K562 (cell line): ENCODE data around the gene SDK1. TPM values are rescaled to one million over a fixed set of nuclear protein-coding genes. Genes with fewer than 3 reads are reported as not detected.

Experiments
- ATAC-seq: fragments of 200-7000 bp; cut with Tn5 transposase; 3 replicates; pipeline ENCODE4 v1.9.1; 2020; ENCODE audit warnings: moderate library complexity
- BruUV-seq: library from RNA; stranded (reverse); fragments of 400-500 nt; replicated peaks from 2 replicates; lab custom pipeline; 2021; lab: Mats Ljungman, UMichigan
- CTCF ChIA-PET: fragments of 300-600 bp; formaldehyde crosslinking; extraction: SDS; loops from one replicate; lab custom pipeline; 2021; ENCODE audit warnings: low intra/inter-chr PET ratio; lab: Yijun Ruan, JAX
- POLR2A ChIA-PET: fragments of 300-600, 350-650 bp; sonication (Branson Sonifier 250); formaldehyde crosslinking; extraction: SDS; loops from one replicate; lab custom pipeline; 2021; ENCODE audit warnings: antibody characterized with exemption, inconsistent platforms; lab: Yijun Ruan, JAX
- DNase-seq, 4 experiments: peaks; one replicate each; pipeline versions ENCODE4 v3.0.0 to v3.0.0-alpha.2; 2011 to 2018; ENCODE audit warnings: low spot score in 3 of 4, mixed read lengths in 3 of 4; ENCODE audit errors: extremely low read depth in 1 of 4
- FAIRE-seq: peaks from 2 replicates; lab custom pipeline; 2011; peaks lifted over from hg19 to GRCh38; lab: Jason Lieb, UNC
- H2AFZ ChIP-seq: 2 replicates; pipeline ENCODE4 v1.6.0; 2011; ENCODE audit warnings: low read depth, low read length, control low read depth, inconsistent platforms
- H3K27ac ChIP-seq: fragments of 200-600 bp; 3 replicates; pipeline ENCODE4 v1.8.0; 2011; ENCODE audit warnings: low read depth, mild to moderate bottlenecking, control low read depth, inconsistent platforms, low read length, moderate library complexity, mixed read lengths; ENCODE audit errors: extremely low read depth
- H3K27me3 ChIP-seq, 2 experiments: fragments of 300-600 bp in 1 of 2; 2 replicates in 1 of 2; 3 replicates in 1 of 2; pipeline versions ENCODE4 v1.6.0 to v1.8.0; 2011; ENCODE audit warnings: inconsistent platforms in 2 of 2, low read length in 2 of 2, mild to moderate bottlenecking in 1 of 2, mixed read lengths in 1 of 2, moderate library complexity in 1 of 2; ENCODE audit not compliant: control insufficient read depth in 2 of 2, insufficient read depth in 2 of 2
- H3K36me3 ChIP-seq: fragments of 300-600 bp; 3 replicates; pipeline ENCODE4 v1.8.0; 2011; ENCODE audit warnings: mild to moderate bottlenecking, low read length, inconsistent platforms; ENCODE audit not compliant: control insufficient read depth, insufficient read depth
- H3K4me1 ChIP-seq, 2 experiments: fragments of 200-600 bp in 1 of 2; replicated peaks in 1 of 2; 2 replicates in 1 of 2; 3 replicates in 1 of 2; pipeline versions ENCODE4 v1.5.1 to v1.8.0; 2011; ENCODE audit warnings: inconsistent platforms in 2 of 2, low read length in 2 of 2, mild to moderate bottlenecking in 1 of 2, mixed read lengths in 1 of 2, moderate library complexity in 1 of 2; ENCODE audit not compliant: control insufficient read depth in 2 of 2, insufficient read depth in 2 of 2
- H3K4me2 ChIP-seq: 2 replicates; pipeline ENCODE4 v1.6.1; 2011; ENCODE audit warnings: low read length, control low read depth, inconsistent platforms, mixed read lengths; ENCODE audit not compliant: insufficient read depth
- H3K4me3 ChIP-seq: fragments of 200-600 bp; sonication (generic), shearing (Covaris generic); 2 replicates; pipeline ENCODE4 v1.5.1; 2016; ENCODE audit warnings: control low read depth, inconsistent platforms
- H3K79me2 ChIP-seq: fragments of 200-600 bp; 3 replicates; pipeline ENCODE4 v1.8.0; 2011; ENCODE audit warnings: low read length, inconsistent platforms; ENCODE audit not compliant: control insufficient read depth, insufficient read depth
- H3K9ac ChIP-seq, 2 experiments: 2 replicates each; pipeline versions ENCODE4 v1.6.0 to v1.6.1; 2011; ENCODE audit warnings: low read depth in 2 of 2, low read length in 2 of 2, control low read depth in 1 of 2, inconsistent platforms in 1 of 2, mild to moderate bottlenecking in 1 of 2, mixed read lengths in 1 of 2; ENCODE audit not compliant: insufficient read depth in 1 of 2
- H3K9me1 ChIP-seq: one replicate; pipeline ENCODE4 v1.6.0; 2011; ENCODE audit warnings: inconsistent platforms, mild to moderate bottlenecking, low read length, moderate library complexity; ENCODE audit not compliant: control insufficient read depth, insufficient read depth
- H3K9me3 ChIP-seq: replicated peaks from 2 replicates; pipeline ENCODE4 v1.5.1; 2011; ENCODE audit warnings: low read depth, low read length, inconsistent platforms; ENCODE audit not compliant: control insufficient read depth, insufficient read depth
- H4K20me1 ChIP-seq: replicated peaks from 2 replicates; pipeline ENCODE4 v1.6.1; 2011; ENCODE audit warnings: low read length, inconsistent platforms, mixed read lengths; ENCODE audit not compliant: control insufficient read depth, insufficient read depth
- BHLHE40 ChIP-seq: IDR thresholded peaks from 2 replicates; pipeline ENCODE4 v1.6.1; 2011; ENCODE audit warnings: low read length, improper control_type of control experiment
- NCOA2 ChIP-seq, 2 experiments: fragments of 450-650 bp; IDR thresholded peaks; 2 replicates each; pipeline ENCODE4 v1.6.1; 2018; ENCODE audit warnings: mild to moderate bottlenecking in 2 of 2, moderate library complexity in 1 of 2; ENCODE audit not compliant: partially characterized antibody in 2 of 2
- NCOA4 ChIP-seq: fragments of 450-650 bp; IDR thresholded peaks from 2 replicates; pipeline ENCODE4 v1.6.1; 2018; ENCODE audit warnings: mild to moderate bottlenecking; ENCODE audit not compliant: partially characterized antibody
- NR3C1 ChIP-seq: sonication (generic); formaldehyde crosslinking; IDR thresholded peaks from 2 replicates; pipeline ENCODE4 v1.8.1; 2022; ENCODE audit warnings: missing genetic modification reagents
- TAL1 ChIP-seq: fragments of 450-650 bp; IDR thresholded peaks from 2 replicates; pipeline ENCODE4 v1.6.1; 2016; ENCODE audit warnings: mild to moderate bottlenecking
- ZFPM2 ChIP-seq: fragments of 250-450 bp; sonication (Bioruptor Pico); IDR thresholded peaks from 2 replicates; pipeline ENCODE4 v1.5.1; 2022; ENCODE audit warnings: mild to moderate bottlenecking
- ZNF584 ChIP-seq: fragments of 200-800 bp; sonication (Bioruptor generic); IDR thresholded peaks from 2 replicates; pipeline ENCODE4 v1.6.1; 2016; ENCODE audit warnings: low read depth, mild to moderate bottlenecking, missing genetic modification characterization, missing compliant biosample characterization
- WGBS: fragments of 100-300 bp; shearing (Covaris generic); methylation state at CpG from one replicate; pipeline ENCODE4 v1.1.6; 2016; ENCODE audit warnings: low coverage, mixed read lengths; ENCODE audit not compliant: insufficient coverage; ENCODE audit errors: missing lambda C conversion rate; 5-methylcytosine and 5-hydroxymethylcytosine counted together
- in situ Hi-C: fragments of 300-500 bp; cut with MboI; formaldehyde crosslinking; loops from 4 replicates; pipeline ENCODE4 v1.15.0; 2018; ENCODE audit warnings: inconsistent platforms, mixed read lengths
- intact Hi-C: fragments of 100-400 bp; cut with micrococcal nuclease; formaldehyde crosslinking; loops from 2 replicates; pipeline ENCODE4 v1.14.2; 2022
- polyA plus RNA-seq, 8 experiments: library from polyadenylated mRNA; depleted of rRNA in 4 of 8; stranded (reverse) in 5 of 8; unstranded in 3 of 8; fragments of >200 nt; fragmentation: Nextera tagmentation in 2 of 8; fragmentation: Illumina TruSeq in 1 of 8; extraction: Ambion mirVana in 2 of 8; extraction: Trizol in 1 of 8; gene quantifications; 2 replicates each; pipeline versions ENCODE4 v1.2.1 to v1.2.3, GENCODE V29; 2011 to 2014; ENCODE audit warnings: inconsistent platforms in 1 of 8, missing spikeins in 1 of 8
- total RNA-seq, 7 experiments: library from RNA; depleted of rRNA in 6 of 7; stranded (reverse); fragments of >200 nt in 6 of 7; fragmentation: Illumina TruSeq in 2 of 7; extraction: Trizol in 2 of 7; gene quantifications; 2 replicates each; pipeline versions ENCODE4 v1.2.1 to v1.2.3, GENCODE V29; 2011 to 2021; ENCODE audit warnings: low replicate concordance in 1 of 7
- TF ChIP-seq, protein P1 (sequence below): sonication (generic); IDR thresholded peaks from 2 replicates; pipeline ENCODE4 v1.6.1; 2016
- TF ChIP-seq, protein P2 (sequence below): sonication (generic); formaldehyde crosslinking; IDR thresholded peaks from 2 replicates; pipeline ENCODE4 v1.8.0; 2023; ENCODE audit warnings: missing genetic modification reagents, mild to moderate bottlenecking, borderline replicate concordance

Gene SDK1
- total and polyA plus RNA-seq, 9 of the 15 experiments (the other 6 are each of a cell fraction or from before 2014, with no cell fraction given) = 0.16 TPM; not detected in 8

DNA sequence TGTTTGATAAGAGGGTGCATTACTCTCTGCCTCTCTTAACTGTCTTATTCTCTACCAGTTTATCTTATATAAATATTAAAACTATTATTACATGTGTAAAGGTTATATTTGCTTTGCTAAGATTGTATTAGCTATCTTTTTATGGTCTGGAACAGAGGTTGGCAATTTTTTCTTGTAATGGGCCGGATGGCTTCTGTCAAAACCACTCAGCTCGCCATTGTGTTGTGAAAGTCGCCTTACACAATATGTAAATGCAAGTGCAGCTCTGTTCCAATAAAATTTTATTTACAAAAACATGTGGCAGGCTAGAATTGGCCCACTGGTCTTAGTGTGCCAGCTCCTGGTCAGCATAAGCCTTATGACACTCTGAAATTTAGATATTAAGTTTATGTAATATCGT is 185.8 kb downstream of the SDK1 start:
- whole genome bisulfite sequencing = 0% methylated on average over 4 of the region's 4 CpGs
- no peak for FAIRE-seq
- DNase-seq = no peak
- Histone ChIP-seq H3K36me3 (no peaks in the 10 kb centered on the region), H3K9me1 (no peaks in the 10 kb centered on the region), H3K4me2 (no peak overlapping the region), H4K20me1 (no peaks in the 10 kb centered on the region), H3K4me3 (no peak overlapping the region), H3K9ac (no peak overlapping the region), H3K79me2 (no peaks in the 10 kb centered on the region), H3K27me3 (0 out of 5 replicates have a peak, but pooled peaks cover 0 to 3% of the 10 kb centered on the region in 2 experiments), H3K4me1 (no peaks in the 10 kb centered on the region), H3K9me3 (no peaks in the 10 kb centered on the region), H2AFZ (no peak overlapping the region), H3K27ac (no peak overlapping the region)
- POLR2A ChIA-PET = no interaction called here
- CTCF ChIA-PET = no interaction called here
- no peak for ATAC-seq
- intact Hi-C loops (no loop called here), in situ Hi-C loops (no loop called here)
- TF ChIP-seq ZFPM2 (CRISPR knock-in tag) (no peak), NR3C1 (CRISPR knock-in tag) (no peak), TAL1 (no peak), NCOA2 (IDR thresholded peaks at IDR 0.05; ENCODE audit: partially characterized antibody in 2 of 2) (no peak), NCOA4 (no peak), ZNF584 (CRISPR knock-in tag) (no peak), BHLHE40 (no peak)
- TF ChIP-seq, protein P1, sequence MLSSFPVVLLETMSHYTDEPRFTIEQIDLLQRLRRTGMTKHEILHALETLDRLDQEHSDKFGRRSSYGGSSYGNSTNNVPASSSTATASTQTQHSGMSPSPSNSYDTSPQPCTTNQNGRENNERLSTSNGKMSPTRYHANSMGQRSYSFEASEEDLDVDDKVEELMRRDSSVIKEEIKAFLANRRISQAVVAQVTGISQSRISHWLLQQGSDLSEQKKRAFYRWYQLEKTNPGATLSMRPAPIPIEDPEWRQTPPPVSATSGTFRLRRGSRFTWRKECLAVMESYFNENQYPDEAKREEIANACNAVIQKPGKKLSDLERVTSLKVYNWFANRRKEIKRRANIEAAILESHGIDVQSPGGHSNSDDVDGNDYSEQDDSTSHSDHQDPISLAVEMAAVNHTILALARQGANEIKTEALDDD = no peak
- TF ChIP-seq, protein P2, sequence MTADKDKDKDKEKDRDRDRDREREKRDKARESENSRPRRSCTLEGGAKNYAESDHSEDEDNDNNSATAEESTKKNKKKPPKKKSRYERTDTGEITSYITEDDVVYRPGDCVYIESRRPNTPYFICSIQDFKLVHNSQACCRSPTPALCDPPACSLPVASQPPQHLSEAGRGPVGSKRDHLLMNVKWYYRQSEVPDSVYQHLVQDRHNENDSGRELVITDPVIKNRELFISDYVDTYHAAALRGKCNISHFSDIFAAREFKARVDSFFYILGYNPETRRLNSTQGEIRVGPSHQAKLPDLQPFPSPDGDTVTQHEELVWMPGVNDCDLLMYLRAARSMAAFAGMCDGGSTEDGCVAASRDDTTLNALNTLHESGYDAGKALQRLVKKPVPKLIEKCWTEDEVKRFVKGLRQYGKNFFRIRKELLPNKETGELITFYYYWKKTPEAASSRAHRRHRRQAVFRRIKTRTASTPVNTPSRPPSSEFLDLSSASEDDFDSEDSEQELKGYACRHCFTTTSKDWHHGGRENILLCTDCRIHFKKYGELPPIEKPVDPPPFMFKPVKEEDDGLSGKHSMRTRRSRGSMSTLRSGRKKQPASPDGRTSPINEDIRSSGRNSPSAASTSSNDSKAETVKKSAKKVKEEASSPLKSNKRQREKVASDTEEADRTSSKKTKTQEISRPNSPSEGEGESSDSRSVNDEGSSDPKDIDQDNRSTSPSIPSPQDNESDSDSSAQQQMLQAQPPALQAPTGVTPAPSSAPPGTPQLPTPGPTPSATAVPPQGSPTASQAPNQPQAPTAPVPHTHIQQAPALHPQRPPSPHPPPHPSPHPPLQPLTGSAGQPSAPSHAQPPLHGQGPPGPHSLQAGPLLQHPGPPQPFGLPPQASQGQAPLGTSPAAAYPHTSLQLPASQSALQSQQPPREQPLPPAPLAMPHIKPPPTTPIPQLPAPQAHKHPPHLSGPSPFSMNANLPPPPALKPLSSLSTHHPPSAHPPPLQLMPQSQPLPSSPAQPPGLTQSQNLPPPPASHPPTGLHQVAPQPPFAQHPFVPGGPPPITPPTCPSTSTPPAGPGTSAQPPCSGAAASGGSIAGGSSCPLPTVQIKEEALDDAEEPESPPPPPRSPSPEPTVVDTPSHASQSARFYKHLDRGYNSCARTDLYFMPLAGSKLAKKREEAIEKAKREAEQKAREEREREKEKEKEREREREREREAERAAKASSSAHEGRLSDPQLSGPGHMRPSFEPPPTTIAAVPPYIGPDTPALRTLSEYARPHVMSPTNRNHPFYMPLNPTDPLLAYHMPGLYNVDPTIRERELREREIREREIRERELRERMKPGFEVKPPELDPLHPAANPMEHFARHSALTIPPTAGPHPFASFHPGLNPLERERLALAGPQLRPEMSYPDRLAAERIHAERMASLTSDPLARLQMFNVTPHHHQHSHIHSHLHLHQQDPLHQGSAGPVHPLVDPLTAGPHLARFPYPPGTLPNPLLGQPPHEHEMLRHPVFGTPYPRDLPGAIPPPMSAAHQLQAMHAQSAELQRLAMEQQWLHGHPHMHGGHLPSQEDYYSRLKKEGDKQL (CRISPR knock-in tag) = no peak
- BruUV-seq = no TSS peak
